Nephron (organoid): ENCODE data around the gene OTUD1.

Experiments
- H3K27ac Mint-ChIP-seq, 3 experiments: 2 replicates each; pipeline ENCODE4 v1.8.0; 2020; ENCODE audit warnings: mixed read lengths in 3 of 3, mild to moderate bottlenecking in 2 of 3, moderate library complexity in 1 of 3
- H3K27me3 Mint-ChIP-seq: 2 replicates; pipeline ENCODE4 v1.8.0; 2021; ENCODE audit warnings: low read depth, mild to moderate bottlenecking, moderate library complexity, mixed read lengths
- H3K36me3 Mint-ChIP-seq: 2 replicates; pipeline ENCODE4 v1.8.0; 2020; ENCODE audit warnings: low read depth, mixed read lengths
- H3K4me1 Mint-ChIP-seq: 2 replicates; pipeline ENCODE4 v1.8.0; 2020; ENCODE audit warnings: mixed read lengths
- H3K4me3 Mint-ChIP-seq, 3 experiments: 2 replicates each; pipeline ENCODE4 v1.8.0; 2020; ENCODE audit warnings: mild to moderate bottlenecking in 3 of 3, mixed read lengths in 3 of 3, moderate library complexity in 2 of 3
- H3K9me3 Mint-ChIP-seq: 2 replicates; pipeline ENCODE4 v1.8.0; 2020; ENCODE audit warnings: mixed read lengths
- TF ChIP-seq, protein P1 (sequence below), 3 experiments: fragments of 200-600 bp; sonication (generic); IDR thresholded peaks; one replicate each; pipeline ENCODE4 v1.5.0; 2021; ENCODE audit warnings: antibody characterized with exemption in 3 of 3; ENCODE audit not compliant: unreplicated experiment in 3 of 3

Gene OTUD1

DNA sequence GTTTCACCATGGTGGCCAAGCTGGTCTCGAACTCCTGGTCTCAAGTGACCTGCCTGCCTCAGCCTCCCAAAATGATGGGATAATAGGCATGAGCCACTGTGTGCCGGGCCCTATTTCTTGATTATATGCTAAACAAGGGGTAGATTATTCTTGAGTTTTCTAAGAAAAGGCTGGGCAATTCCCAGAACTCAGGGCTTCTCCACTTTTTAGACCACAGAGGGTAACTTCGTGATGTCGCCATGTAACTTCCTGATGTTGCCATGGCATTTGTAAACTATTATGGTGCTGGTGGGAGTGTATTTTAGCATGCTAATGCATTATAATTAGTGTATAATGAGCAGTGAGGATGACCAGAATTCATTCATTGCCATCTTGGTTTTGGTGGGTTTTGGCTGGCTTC lies 35.8 kb downstream of the OTUD1 start:
- TF ChIP-seq, protein P1, sequence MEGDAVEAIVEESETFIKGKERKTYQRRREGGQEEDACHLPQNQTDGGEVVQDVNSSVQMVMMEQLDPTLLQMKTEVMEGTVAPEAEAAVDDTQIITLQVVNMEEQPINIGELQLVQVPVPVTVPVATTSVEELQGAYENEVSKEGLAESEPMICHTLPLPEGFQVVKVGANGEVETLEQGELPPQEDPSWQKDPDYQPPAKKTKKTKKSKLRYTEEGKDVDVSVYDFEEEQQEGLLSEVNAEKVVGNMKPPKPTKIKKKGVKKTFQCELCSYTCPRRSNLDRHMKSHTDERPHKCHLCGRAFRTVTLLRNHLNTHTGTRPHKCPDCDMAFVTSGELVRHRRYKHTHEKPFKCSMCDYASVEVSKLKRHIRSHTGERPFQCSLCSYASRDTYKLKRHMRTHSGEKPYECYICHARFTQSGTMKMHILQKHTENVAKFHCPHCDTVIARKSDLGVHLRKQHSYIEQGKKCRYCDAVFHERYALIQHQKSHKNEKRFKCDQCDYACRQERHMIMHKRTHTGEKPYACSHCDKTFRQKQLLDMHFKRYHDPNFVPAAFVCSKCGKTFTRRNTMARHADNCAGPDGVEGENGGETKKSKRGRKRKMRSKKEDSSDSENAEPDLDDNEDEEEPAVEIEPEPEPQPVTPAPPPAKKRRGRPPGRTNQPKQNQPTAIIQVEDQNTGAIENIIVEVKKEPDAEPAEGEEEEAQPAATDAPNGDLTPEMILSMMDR (IDR thresholded peaks at IDR 0.05; ENCODE audit: unreplicated experiment in 3 of 3), result no peak
- no peak overlapping the region for H3K4me3 Mint-ChIP-seq
- H3K9me3 Mint-ChIP-seq, result no peaks in the 10 kb centered on the region
- peaks cover 8% of the 10 kb centered on the region for H3K27me3 Mint-ChIP-seq
- peaks cover 9% of the 10 kb centered on the region for H3K4me1 Mint-ChIP-seq
- no peaks in the 10 kb centered on the region for H3K36me3 Mint-ChIP-seq
- H3K27ac Mint-ChIP-seq, result no peak overlapping the region

GRCh38 chr10:23478570-23478969 lies 39.7 kb downstream of the OTUD1 start:
- Mint-ChIP-seq H3K4me3 (no peak overlapping the region), H3K4me1 (no peaks in the 10 kb centered on the region), H3K27me3 (peaks cover 4% of the 10 kb centered on the region), H3K36me3 (no peaks in the 10 kb centered on the region), H3K9me3 (no peaks in the 10 kb centered on the region), H3K27ac (no peak overlapping the region)
- TF ChIP-seq, protein P1 (IDR thresholded peaks at IDR 0.05; ENCODE audit: unreplicated experiment in 3 of 3), result no peak

GRCh38 chr10:23479798-23480473 lies 41.1 kb downstream of the OTUD1 start:
- no peaks in the 10 kb centered on the region for H3K9me3 Mint-ChIP-seq
- no peaks in the 10 kb centered on the region for H3K4me1 Mint-ChIP-seq
- H3K36me3 Mint-ChIP-seq, result no peaks in the 10 kb centered on the region
- no peak overlapping the region for H3K4me3 Mint-ChIP-seq
- H3K27ac Mint-ChIP-seq, result no peak overlapping the region
- TF ChIP-seq, protein P1 (IDR thresholded peaks at IDR 0.05; ENCODE audit: unreplicated experiment in 3 of 3), result no peak
- H3K27me3 Mint-ChIP-seq, result peaks cover 4% of the 10 kb centered on the region

- Mint-ChIP-seq H3K27ac (no peak overlapping the region), H3K4me1 (no peaks in the 10 kb centered on the region), H3K27me3 (no peaks in the 10 kb centered on the region), H3K36me3 (no peaks in the 10 kb centered on the region), H3K9me3 (no peaks in the 10 kb centered on the region), H3K4me3 (no peak overlapping the region)
- TF ChIP-seq, protein P1 (IDR thresholded peaks at IDR 0.05; ENCODE audit: unreplicated experiment in 3 of 3), result no peak
Observed at GRCh38 chr10:23481363-23481961, 42.6 kb downstream of the OTUD1 start.

DNA sequence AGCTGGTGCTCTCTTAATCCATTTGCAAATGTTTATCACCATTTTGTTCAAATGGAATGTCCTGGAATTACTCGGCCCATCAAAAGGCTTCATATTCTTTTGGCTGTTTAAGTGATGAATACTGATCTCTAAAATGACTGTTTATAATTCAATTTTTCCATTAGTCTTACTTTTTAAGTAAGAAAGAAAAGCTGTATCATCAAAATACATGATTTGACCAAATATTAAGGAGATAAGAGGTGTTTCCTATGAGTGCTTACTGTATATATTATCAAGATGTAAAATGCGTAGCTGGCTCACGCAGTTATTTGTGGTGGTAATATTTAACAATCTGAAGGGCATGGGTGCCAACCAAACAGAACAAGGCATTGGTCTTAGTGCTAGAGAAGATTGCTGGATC lies 51.2 kb downstream of the OTUD1 start:
- Mint-ChIP-seq H3K27me3 (peaks cover 10% of the 10 kb centered on the region), H3K4me3 (no peak overlapping the region), H3K36me3 (no peaks in the 10 kb centered on the region), H3K4me1 (no peaks in the 10 kb centered on the region), H3K27ac (no peak overlapping the region), H3K9me3 (no peaks in the 10 kb centered on the region)
- TF ChIP-seq, protein P1 (IDR thresholded peaks at IDR 0.05; ENCODE audit: unreplicated experiment in 3 of 3), result no peak
